ENCODE data around the gene GALNT13. TPM values are rescaled to one million over a fixed set of nuclear protein-coding genes. Genes with fewer than 3 reads are reported as not detected.

Gene GALNT13
- total RNA-seq, 1 donor from 2014 or later: 5.8 TPM

- Histone ChIP-seq H3K9me3 (no peaks in the 10 kb centered on the region), H3K27ac (no peak overlapping the region), H3K4me3 (no peak overlapping the region), H3K4me1 (no peaks in the 10 kb centered on the region), H3K36me3 (no peaks in the 10 kb centered on the region), H3K27me3 (no peaks in the 10 kb centered on the region)
- ATAC-seq (no peak), DNase-seq (no peak)
- TF ChIP-seq CTCF (IDR thresholded peaks at IDR 0.05): no peak
- intact Hi-C loops (cut with DNase I): no loop called here
Observed at GRCh38 chr2:154484338-154485099, 612.8 kb downstream of the GALNT13 start.

- Histone ChIP-seq H3K9me3 (no peaks in the 10 kb centered on the region), H3K4me1 (no peaks in the 10 kb centered on the region), H3K4me3 (no peak overlapping the region), H3K36me3 (no peaks in the 10 kb centered on the region), H3K27me3 (no peaks in the 10 kb centered on the region), H3K27ac (no peak overlapping the region)
- no peak for DNase-seq
- intact Hi-C loops (cut with DNase I): no loop called here
- no peak for ATAC-seq
- no peak for TF ChIP-seq CTCF (IDR thresholded peaks at IDR 0.05)
Observed at GRCh38 chr2:154488801-154489200, 617.1 kb downstream of the GALNT13 start.

- ATAC-seq: no peak
- intact Hi-C loops (cut with DNase I): no loop called here
- Histone ChIP-seq H3K27me3 (no peaks in the 10 kb centered on the region), H3K36me3 (no peaks in the 10 kb centered on the region), H3K4me3 (no peak overlapping the region), H3K9me3 (no peaks in the 10 kb centered on the region), H3K27ac (no peak overlapping the region), H3K4me1 (no peaks in the 10 kb centered on the region)
- no peak for TF ChIP-seq CTCF (IDR thresholded peaks at IDR 0.05)
- no peak for DNase-seq
Observed at GRCh38 chr2:154489266-154489858, 617.6 kb downstream of the GALNT13 start.

GRCh38 chr2:154490530-154490929, 618.8 kb downstream of the GALNT13 start:
- intact Hi-C loops (cut with DNase I): no loop called here
- no peak overlapping the region for H3K4me3 ChIP-seq
- ATAC-seq (no peak), DNase-seq (no peak)
- no peaks in the 10 kb centered on the region for H3K9me3 ChIP-seq
- no peak overlapping the region for H3K27ac ChIP-seq
- no peak for TF ChIP-seq CTCF (IDR thresholded peaks at IDR 0.05)
- no peaks in the 10 kb centered on the region for H3K36me3 ChIP-seq
- no peaks in the 10 kb centered on the region for H3K4me1 ChIP-seq
- H3K27me3 ChIP-seq: no peaks in the 10 kb centered on the region

- Histone ChIP-seq H3K4me1 (no peaks in the 10 kb centered on the region), H3K9me3 (no peaks in the 10 kb centered on the region), H3K27ac (no peak overlapping the region), H3K4me3 (no peak overlapping the region), H3K27me3 (no peaks in the 10 kb centered on the region), H3K36me3 (no peaks in the 10 kb centered on the region)
- no peak for ATAC-seq
- no peak for TF ChIP-seq CTCF (IDR thresholded peaks at IDR 0.05)
- DNase-seq: no peak
- intact Hi-C loops (cut with DNase I): no loop called here
Observed at GRCh38 chr2:154495455-154495868, 623.7 kb downstream of the GALNT13 start.

Data from upper lobe of right lung (tissue), 1 donor.